GM19240 (cell line): ENCODE measurements around the gene SIX3.

Experiments
- DNase-seq: peaks from one replicate; pipeline ENCODE4 v3.0.0; 2011; ENCODE audit warnings: low spot score; ENCODE audit not compliant: insufficient read length

The SIX3 gene

DNA sequence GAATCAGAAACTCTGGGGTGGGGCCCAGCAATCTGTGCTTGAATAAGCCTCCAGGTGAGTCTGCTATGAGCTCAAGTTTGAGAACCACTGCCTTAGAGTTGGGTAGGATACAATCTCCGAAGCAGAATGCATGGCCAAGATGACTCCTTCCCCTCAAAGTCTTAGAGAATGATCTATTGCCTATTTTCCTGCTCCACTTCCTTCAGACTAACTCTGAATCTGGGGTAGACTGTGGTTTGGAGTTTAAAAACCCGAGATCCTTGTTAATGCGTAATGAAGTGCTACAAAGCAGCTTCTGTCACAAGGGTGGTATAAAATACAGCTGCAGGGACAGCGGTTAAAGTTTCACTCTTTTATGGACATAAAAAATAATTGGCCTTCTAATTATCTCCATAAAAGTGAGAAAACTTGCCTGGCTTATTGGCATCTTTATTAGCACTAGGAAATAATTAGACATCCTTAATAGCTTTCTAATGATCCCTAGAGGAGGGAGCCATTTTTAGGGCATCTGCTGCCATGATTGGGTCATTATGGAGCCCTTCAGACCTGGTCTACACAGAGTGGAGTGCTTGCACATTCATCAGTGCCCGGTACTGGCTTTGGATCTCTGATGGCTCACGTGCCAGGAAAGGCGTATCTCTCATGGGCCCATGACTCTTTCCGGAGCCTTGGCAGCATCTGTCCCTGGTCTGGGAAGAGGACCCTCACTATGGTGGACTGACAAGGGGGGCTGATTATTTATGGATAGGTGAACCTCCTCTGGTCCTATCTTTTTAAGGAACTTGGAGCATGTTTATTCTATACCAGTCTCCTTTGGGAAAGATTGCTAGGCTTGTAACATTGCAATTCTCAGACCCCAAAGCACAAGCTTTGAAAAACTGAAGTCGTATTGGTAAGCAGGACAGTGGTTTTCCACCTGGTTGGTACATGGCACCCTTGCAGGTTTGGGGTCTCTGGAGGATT is 39.5 kb downstream of the SIX3 start:
- DNase-seq: no peak

GRCh38 chr2:44981714-44982108 is 40.2 kb downstream of the SIX3 start:
- DNase-seq: peak; percentile 70

- DNase-seq: no peak
Observed at GRCh38 chr2:44983836-44984604, 42.5 kb downstream of the SIX3 start.

- DNase-seq: no peak
Observed at GRCh38 chr2:44989176-44989575, 47.7 kb downstream of the SIX3 start.

- DNase-seq: no peak
Observed at GRCh38 chr2:44994377-44994776, 52.9 kb downstream of the SIX3 start.
